Fibroblast of skin of left quadriceps (primary cell): ENCODE results near the gene TMA7B.

Source experiments
- DNase-seq, 2 experiments: peaks; one replicate each; pipeline ENCODE4 v3.0.0-alpha.2; 2013; ENCODE audit warnings: low read depth in 2 of 2

The TMA7B gene

GRCh38 chr22:39952347-39952746 is 7.8 kb upstream of the TMA7B start:
- DNase-seq, result no peak

- DNase-seq, result no peak
Observed at GRCh38 chr22:39953101-39953500, 7.1 kb upstream of the TMA7B start.

- peak; percentile 89 for DNase-seq
Observed at GRCh38 chr22:39954584-39955055, 5.6 kb upstream of the TMA7B start.

GRCh38 chr22:39955675-39956074 is 4.5 kb upstream of the TMA7B start:
- no peak for DNase-seq

GRCh38 chr22:39956932-39957664 is 3.1 kb upstream of the TMA7B start:
- DNase-seq, result no peak

- DNase-seq, result no peak
Observed at GRCh38 chr22:39958009-39958711, 2.0 kb upstream of the TMA7B start.

- DNase-seq, result no peak
Observed at GRCh38 chr22:39958949-39959639, 1.1 kb upstream of the TMA7B start.

- DNase-seq, result peak; percentile 94
Observed at GRCh38 chr22:39960791-39961746, 872 bp downstream of the TMA7B start.

GRCh38 chr22:39962071-39962470 is 1.9 kb downstream of the TMA7B start:
- DNase-seq, result no peak

- DNase-seq, result no peak
Observed at GRCh38 chr22:39965748-39966147, 5.6 kb downstream of the TMA7B start.

GRCh38 chr22:39966470-39966869 is 6.3 kb downstream of the TMA7B start:
- peak in 1 of 2 experiments; percentile 14 for DNase-seq

GRCh38 chr22:39967103-39967829 is 7.1 kb downstream of the TMA7B start:
- no peak for DNase-seq

GRCh38 chr22:39967996-39968972 is 8.1 kb downstream of the TMA7B start:
- no peak for DNase-seq

GRCh38 chr22:39970742-39971141 is 10.5 kb downstream of the TMA7B start:
- no peak for DNase-seq

GRCh38 chr22:39972641-39973040 is 12.4 kb downstream of the TMA7B start:
- no peak for DNase-seq

GRCh38 chr22:39973656-39974055 is 13.5 kb downstream of the TMA7B start:
- no peak for DNase-seq

- DNase-seq, result no peak
Observed at GRCh38 chr22:39974065-39974464, 13.9 kb downstream of the TMA7B start.

GRCh38 chr22:39979048-39979447 is 18.9 kb downstream of the TMA7B start:
- no peak for DNase-seq

GRCh38 chr22:39979458-39979857 is 19.3 kb downstream of the TMA7B start:
- DNase-seq, result no peak

- DNase-seq, result no peak
Observed at GRCh38 chr22:39980596-39980995, 20.4 kb downstream of the TMA7B start.
